SK-N-MC (cell line): ENCODE measurements around the gene MAGEB10.
"Not testable (repeated sequence)": the region's sequence is repeated elsewhere in the genome, so short reads cannot be mapped to it uniquely, and the experiment has no call there.

Source experiments
- DNase-seq: peaks from one replicate; pipeline ENCODE4 v3.0.0-alpha.2; 2011; ENCODE audit warnings: low read depth, low spot score
- H3K27ac ChIP-seq: fragments of 200-600 bp; sonication (generic); 2 replicates; pipeline ENCODE4 v1.5.1; 2016; ENCODE audit warnings: mixed run types
- H3K36me3 ChIP-seq: fragments of 200-600 bp; sonication (generic); 2 replicates; pipeline ENCODE4 v1.6.1; 2017; ENCODE audit warnings: antibody characterized with exemption, low read length, mixed read lengths; ENCODE audit not compliant: insufficient read depth
- H3K4me3 ChIP-seq: fragments of 200-600 bp; sonication (generic); 2 replicates; pipeline ENCODE4 v1.5.1; 2016
- H3K9ac ChIP-seq: fragments of 200-600 bp; sonication (generic); 2 replicates; pipeline ENCODE4 v1.8.0; 2017; ENCODE audit warnings: mixed run types, mixed read lengths; ENCODE audit not compliant: insufficient read length
- H3K9me3 ChIP-seq: fragments of 200-600 bp; sonication (generic); 2 replicates; pipeline ENCODE4 v1.6.1; 2017; ENCODE audit warnings: low read depth, mild to moderate bottlenecking, antibody characterized with exemption, low read length, moderate library complexity, mixed read lengths
- EZH2 ChIP-seq: fragments of 200-600 bp; sonication (generic); IDR thresholded peaks from one replicate; pipeline ENCODE4 v1.6.1; 2017; ENCODE audit warnings: antibody characterized with exemption
- FOXP2 ChIP-seq: optimal IDR thresholded peaks from 2 replicates; pipeline ENCODE3; 2011; ENCODE audit warnings: mild to moderate bottlenecking, moderate library complexity; ENCODE audit not compliant: insufficient read depth; ENCODE audit errors: extremely low read length, control extremely low read depth
- POLR2AphosphoS5 ChIP-seq: IDR thresholded peaks from 2 replicates; pipeline ENCODE4 v1.6.1; 2012; ENCODE audit warnings: mild to moderate bottlenecking, low read depth, low read length, borderline replicate concordance

MAGEB10 gene, protein sequence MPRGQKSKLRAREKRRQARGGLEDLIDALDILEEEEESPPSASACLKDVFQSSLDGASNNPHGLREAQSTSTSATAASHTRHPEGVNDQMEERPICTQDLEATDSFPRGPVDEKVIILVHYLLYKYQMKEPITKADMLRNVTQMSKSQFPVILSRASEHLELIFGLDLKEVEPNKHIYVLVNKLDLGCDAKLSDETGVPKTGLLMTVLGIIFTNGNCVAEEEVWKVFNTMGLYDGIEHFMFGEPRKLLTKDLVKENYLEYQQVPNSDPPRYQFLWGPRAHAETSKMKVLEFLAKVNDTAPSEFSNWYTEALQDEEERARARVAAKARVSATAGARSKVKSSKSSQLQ

DNA sequence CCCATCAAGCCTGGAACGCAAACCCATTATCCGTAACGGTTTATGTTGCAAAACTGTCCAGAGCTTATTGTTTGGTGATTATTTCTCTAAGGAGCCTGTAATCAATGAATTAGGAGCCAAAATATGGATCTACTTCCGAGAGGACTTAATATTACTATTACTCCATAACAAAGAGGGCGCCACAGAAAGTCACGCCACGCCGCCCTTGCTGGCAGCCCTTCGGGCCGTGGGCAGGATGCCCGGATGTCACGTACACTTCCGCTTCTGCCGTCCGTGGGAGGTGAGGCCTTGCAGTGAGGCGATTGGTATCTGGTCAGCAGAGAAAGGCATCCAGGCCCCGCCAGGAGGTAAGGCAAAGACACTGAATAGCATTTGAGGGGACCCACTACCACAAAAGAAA lies at the start of gene MAGEB10:
TSS of gene MAGEB10 (plus strand) at position 301 of the 400 bp plus-strand sequence. CDS start 13,317 bp downstream, outside the sequence.
- no peak for TF ChIP-seq FOXP2
- TF ChIP-seq POLR2AphosphoS5: no peak
- TF ChIP-seq EZH2: no peak
- Histone ChIP-seq H3K36me3 (no peaks in the 10 kb centered on the region), H3K9me3 (no peaks in the 10 kb centered on the region), H3K27ac (no peak within 1 kb of the TSS), H3K4me3 (no peak within 1 kb of the TSS), H3K9ac (no peak within 1 kb of the TSS)
- DNase-seq: no peak

DNA sequence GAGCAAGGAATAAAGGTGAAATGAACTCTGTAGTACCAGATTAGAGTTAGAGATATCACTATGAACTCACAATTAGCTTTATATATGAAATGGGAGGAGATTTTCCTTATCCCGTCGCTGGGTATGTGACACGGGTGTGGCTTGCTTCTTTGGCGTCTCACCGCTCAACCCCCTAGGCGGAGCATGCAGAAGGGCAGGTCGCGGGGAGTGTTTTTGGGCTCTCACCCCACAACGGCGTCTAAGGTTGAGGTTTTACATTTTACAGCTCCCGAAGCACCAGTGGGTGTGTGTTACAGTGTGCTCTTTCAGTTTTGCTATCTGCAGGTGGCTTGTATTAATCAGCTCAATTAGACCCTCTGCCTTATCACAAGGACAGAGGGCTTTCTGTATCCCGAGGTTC lies 42.1 kb upstream of the MAGEB10 start:
- Histone ChIP-seq H3K9me3 (no peaks in the 10 kb centered on the region), H3K4me3 (no peak overlapping the region), H3K9ac (no peak overlapping the region), H3K27ac (no peak overlapping the region), H3K36me3 (no peaks in the 10 kb centered on the region)
- TF ChIP-seq EZH2 (no peak), FOXP2 (no peak), POLR2AphosphoS5 (no peak)
- DNase-seq: no peak

DNA sequence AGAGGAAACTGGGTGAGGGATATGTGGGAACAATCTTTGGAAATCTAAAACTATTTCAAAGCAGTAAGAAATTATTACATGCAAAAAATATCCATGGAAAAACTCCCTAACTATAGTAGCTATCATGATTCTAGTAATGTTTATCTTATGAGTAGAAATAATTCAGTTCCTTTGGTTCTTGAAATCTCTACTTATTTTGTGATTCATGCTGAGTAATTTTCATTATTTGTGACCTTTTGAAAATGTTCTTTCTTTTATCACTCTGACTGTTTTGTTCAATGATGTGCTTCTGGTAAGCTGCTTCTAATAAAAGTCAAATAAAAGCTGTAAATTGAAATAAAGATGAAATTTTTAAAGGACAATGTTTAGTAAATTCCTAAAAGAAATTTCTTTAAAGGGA lies 40.4 kb upstream of the MAGEB10 start:
- no peak for DNase-seq
- H3K9me3 ChIP-seq: no peaks in the 10 kb centered on the region
- TF ChIP-seq POLR2AphosphoS5 (no peak), FOXP2 (no peak), EZH2 (no peak)
- H3K9ac ChIP-seq: no peak overlapping the region
- no peak overlapping the region for H3K4me3 ChIP-seq
- H3K36me3 ChIP-seq: no peaks in the 10 kb centered on the region
- H3K27ac ChIP-seq: no peak overlapping the region

GRCh38 chrX:27775984-27776383 lies 31.8 kb upstream of the MAGEB10 start:
- DNase-seq: no peak

DNA sequence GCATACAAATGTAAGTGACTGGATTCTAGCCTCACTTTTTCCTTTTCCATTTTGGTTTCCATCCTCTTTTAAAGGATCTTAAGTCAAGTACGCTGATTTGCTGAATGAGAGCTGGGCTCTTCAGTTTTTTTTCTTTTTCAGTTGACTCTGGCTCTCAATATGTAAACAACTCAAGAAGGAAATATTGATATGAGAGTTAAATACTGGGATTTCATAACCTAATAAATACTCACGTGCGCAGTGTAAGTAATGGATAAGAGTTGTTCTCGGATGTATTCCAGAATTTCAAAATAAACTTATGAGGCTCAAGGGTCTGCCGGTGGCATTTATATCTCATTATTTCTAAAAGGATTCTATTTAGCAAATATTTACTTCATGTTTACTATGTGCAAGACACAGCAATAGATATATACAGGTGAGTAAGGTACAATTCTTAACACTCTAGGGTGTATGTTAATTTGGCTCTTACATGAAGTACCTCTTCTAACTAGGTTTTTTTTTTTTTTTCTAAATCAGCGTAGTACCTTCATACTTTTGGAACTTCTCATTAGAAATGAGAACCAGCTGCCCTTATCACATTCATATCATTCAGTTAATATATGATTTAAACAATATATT lies 11.0 kb upstream of the MAGEB10 start:
- no peak for TF ChIP-seq FOXP2
- TF ChIP-seq POLR2AphosphoS5: no peak
- no peak for TF ChIP-seq EZH2
- no peak overlapping the region for H3K9ac ChIP-seq

More at GRCh38 chrX:27775984-27776383, 31.8 kb upstream of the MAGEB10 start:
- no peaks in the 10 kb centered on the region for H3K9me3 ChIP-seq
- H3K27ac ChIP-seq: no peak overlapping the region
- no peak for TF ChIP-seq FOXP2
- no peaks in the 10 kb centered on the region for H3K36me3 ChIP-seq
- no peak overlapping the region for H3K4me3 ChIP-seq
- H3K9ac ChIP-seq: no peak overlapping the region

GRCh38 chrX:27797575-27797974 lies 10.2 kb upstream of the MAGEB10 start:
- H3K9ac ChIP-seq: no peak overlapping the region
- TF ChIP-seq EZH2 (no peak), FOXP2 (no peak)
- H3K9me3 ChIP-seq: no peaks in the 10 kb centered on the region
- no peaks in the 10 kb centered on the region for H3K36me3 ChIP-seq
- H3K27ac ChIP-seq: no peak overlapping the region
- DNase-seq: no peak
- H3K4me3 ChIP-seq: no peak overlapping the region

More for the DNA sequence above, 11.0 kb upstream of the MAGEB10 start:
- no peak overlapping the region for H3K27ac ChIP-seq
- no peak overlapping the region for H3K4me3 ChIP-seq
- DNase-seq: no peak
- H3K9me3 ChIP-seq: no peaks in the 10 kb centered on the region
- H3K36me3 ChIP-seq: no peaks in the 10 kb centered on the region

GRCh38 chrX:27808226-27808625 lies 436 bp downstream of the MAGEB10 start:
- no peak overlapping the region for H3K27ac ChIP-seq
- H3K9ac ChIP-seq: no peak overlapping the region
- H3K9me3 ChIP-seq: no peaks in the 10 kb centered on the region
- no peak overlapping the region for H3K4me3 ChIP-seq
- no peak for TF ChIP-seq POLR2AphosphoS5
- TF ChIP-seq EZH2: no peak
- TF ChIP-seq FOXP2: no peak
- H3K36me3 ChIP-seq: no peaks in the 10 kb centered on the region
- DNase-seq: no peak

DNA sequence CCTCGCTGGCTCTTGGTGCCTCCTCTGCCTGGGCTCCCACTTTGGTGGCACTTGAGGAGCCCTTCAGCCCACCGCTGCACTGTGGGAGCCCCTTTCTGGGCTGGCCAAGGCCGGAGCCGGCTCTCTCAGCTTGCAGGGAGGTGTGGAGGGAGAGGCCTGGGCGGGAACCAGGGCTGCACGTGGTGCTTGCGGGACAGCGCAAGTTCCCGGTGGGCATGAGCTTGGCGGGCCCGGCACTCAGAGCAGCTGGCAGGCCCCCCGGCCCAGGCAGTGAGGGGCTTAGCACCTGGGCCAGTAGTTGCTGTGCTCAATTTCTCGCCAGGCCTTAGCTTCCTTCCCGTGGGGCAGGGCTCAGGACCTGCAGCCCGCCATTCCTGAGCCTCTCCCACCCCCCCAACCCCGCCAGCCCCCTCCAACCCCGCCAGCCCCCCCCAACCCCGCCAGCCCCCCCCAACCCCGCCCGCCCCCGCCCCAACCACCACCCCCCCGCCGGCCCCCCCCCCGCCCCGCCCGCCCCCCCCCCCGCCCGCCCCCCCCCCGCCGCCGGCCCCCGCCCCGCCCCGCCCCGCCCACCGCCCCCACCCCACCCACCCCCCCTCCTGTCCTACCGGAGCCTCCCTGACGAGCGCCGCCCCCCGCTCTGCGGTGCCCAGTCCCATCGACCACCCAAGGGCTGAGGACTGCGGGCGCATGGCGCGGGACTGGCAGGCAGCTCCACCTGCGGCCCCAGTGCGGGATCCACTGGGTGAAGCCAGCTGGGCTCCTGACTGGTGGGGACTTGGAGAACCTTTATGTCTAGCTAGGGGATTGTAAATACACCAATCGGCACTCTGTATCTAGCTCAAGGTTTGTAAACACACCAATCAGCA lies 1.4 kb downstream of the MAGEB10 start:
- H3K4me3 ChIP-seq, H3K9me3 ChIP-seq, H3K27ac ChIP-seq, H3K9ac ChIP-seq, DNase-seq, H3K36me3 ChIP-seq: not testable (repeated sequence)
